ENCODE data around the gene ZACN. TPM values are rescaled to one million over a fixed set of nuclear protein-coding genes. Genes with fewer than 3 reads are reported as not detected.
"Not testable (repeated sequence)": the region's sequence is repeated elsewhere in the genome, so short reads cannot be mapped to it uniquely, and the experiment has no call there.

The ZACN gene
- total RNA-seq, 2 donors from 2014 or later = not detected

GRCh38 chr17:76075364-76076145 lies 3.4 kb upstream of the ZACN start:
- 1% methylated on average over 48 of the region's 48 CpGs for WGBS
- no peak for TF ChIP-seq POLR2AphosphoS5 (IDR thresholded peaks at IDR 0.05)
- TF ChIP-seq POLR2A (IDR thresholded peaks at IDR 0.05) = no peak
- no peak for TF ChIP-seq CTCF (IDR thresholded peaks at IDR 0.05)
- DNase-seq (ENCODE audit: low spot score) = no peak
- Histone ChIP-seq H3K36me3 (no peaks in the 10 kb centered on the region), H3K27ac (no peak overlapping the region), H3K9me3 (no peaks in the 10 kb centered on the region), H3K27me3 (replicated peaks; ENCODE audit: insufficient read depth) (peaks cover 32% of the 10 kb centered on the region), H3K4me1 (replicated peaks) (peaks cover 7% of the 10 kb centered on the region), H3K4me3 (no peak overlapping the region)
- intact Hi-C loops (cut with DNase I) = no loop called here

DNA sequence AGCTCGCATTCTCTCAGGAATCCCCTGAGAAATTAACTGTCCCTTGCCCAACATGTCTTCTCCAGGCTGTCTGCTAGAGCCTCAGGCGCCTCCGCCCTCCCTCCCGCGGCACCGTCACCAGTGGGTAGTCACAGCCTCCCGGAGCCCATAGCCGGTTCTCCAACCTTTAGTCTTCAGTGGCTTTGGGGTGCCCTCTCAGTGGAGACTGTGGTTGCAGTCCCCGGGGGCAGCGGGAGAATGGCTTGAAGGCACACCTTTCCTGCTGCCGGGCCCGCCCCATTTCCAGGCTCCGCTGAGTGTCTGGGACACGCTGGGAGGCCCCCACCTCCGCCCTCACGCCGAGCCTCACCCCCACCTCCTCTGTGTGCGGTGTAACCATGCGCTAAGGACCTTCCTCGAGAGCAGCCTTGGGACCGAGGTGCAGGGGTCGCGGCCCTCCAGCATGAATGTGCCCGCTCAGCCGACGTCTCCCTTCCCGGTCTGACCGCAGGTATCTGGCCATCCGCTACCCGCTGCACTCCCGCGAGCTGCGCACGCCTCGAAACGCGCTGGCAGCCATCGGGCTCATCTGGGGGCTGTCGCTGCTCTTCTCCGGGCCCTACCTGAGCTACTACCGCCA lies 2.7 kb upstream of the ZACN start:
- H3K4me3 ChIP-seq = no peak overlapping the region
- WGBS = 3% methylated on average over 32 of the region's 41 CpGs
- peaks cover 32% of the 10 kb centered on the region for H3K27me3 ChIP-seq (replicated peaks; ENCODE audit: insufficient read depth)
- no peaks in the 10 kb centered on the region for H3K9me3 ChIP-seq
- intact Hi-C loops (cut with DNase I) = no loop called here
- H3K36me3 ChIP-seq = no peaks in the 10 kb centered on the region
- TF ChIP-seq POLR2AphosphoS5 (IDR thresholded peaks at IDR 0.05) = no peak
- no peak for TF ChIP-seq POLR2A (IDR thresholded peaks at IDR 0.05)
- no peak for TF ChIP-seq CTCF (IDR thresholded peaks at IDR 0.05)
- no peaks in the 10 kb centered on the region for H3K4me1 ChIP-seq (replicated peaks)
- no peak overlapping the region for H3K27ac ChIP-seq
- no peak for DNase-seq (ENCODE audit: low spot score)

GRCh38 chr17:76076765-76077583 lies 2.0 kb upstream of the ZACN start:
- WGBS = 5% methylated on average over 70 of the region's 82 CpGs
- Histone ChIP-seq H3K4me1 (replicated peaks) (no peaks in the 10 kb centered on the region), H3K27ac (no peak overlapping the region), H3K9me3 (no peaks in the 10 kb centered on the region), H3K36me3 (no peaks in the 10 kb centered on the region), H3K4me3 (no peak overlapping the region), H3K27me3 (replicated peaks; ENCODE audit: insufficient read depth) (peaks cover 32% of the 10 kb centered on the region)
- TF ChIP-seq CTCF (IDR thresholded peaks at IDR 0.05) = no peak
- TF ChIP-seq POLR2A (IDR thresholded peaks at IDR 0.05) = no peak
- no peak for TF ChIP-seq POLR2AphosphoS5 (IDR thresholded peaks at IDR 0.05)
- intact Hi-C loops (cut with DNase I) = no loop called here
- DNase-seq (ENCODE audit: low spot score) = no peak

DNA sequence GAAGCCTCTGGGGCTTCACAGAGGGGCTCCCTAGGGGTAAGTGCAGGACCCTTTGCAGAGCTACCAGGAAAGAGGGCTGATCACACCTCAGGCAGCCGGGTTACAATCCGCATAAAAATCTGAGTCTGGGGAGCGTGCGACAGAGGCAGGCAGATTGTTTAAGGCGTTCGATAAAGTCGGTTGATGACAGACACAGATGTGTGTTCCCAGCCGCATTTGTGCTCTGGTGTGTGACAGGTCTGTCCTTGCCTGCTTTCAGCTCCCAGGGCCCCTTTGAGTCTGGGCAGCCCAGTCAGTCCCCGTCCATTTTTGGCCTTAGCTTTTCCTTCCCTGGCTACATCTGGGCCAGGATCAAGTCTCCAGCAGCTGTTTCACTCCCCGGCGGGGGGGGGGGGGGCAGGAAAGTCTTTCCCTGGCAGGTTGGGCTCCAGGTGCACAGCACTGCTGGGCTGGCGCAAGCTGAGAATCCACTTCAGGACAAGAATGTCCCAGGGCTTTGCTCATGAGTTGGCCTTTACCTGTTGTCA lies 1.3 kb upstream of the ZACN start:
- DNase-seq (ENCODE audit: low spot score) = no peak
- TF ChIP-seq CTCF (IDR thresholded peaks at IDR 0.05) (no peak), POLR2AphosphoS5 (IDR thresholded peaks at IDR 0.05) (no peak), POLR2A (IDR thresholded peaks at IDR 0.05) (no peak)
- H3K4me1 ChIP-seq (replicated peaks) = no peaks in the 10 kb centered on the region
- 24% methylated on average over 12 of the region's 12 CpGs for WGBS
- H3K36me3 ChIP-seq = peaks cover 0 to 3% of the 10 kb centered on the region in 2 donors
- intact Hi-C loops (cut with DNase I) = no loop called here
- H3K27ac ChIP-seq = no peak overlapping the region
- no peak overlapping the region for H3K4me3 ChIP-seq
- H3K9me3 ChIP-seq = no peaks in the 10 kb centered on the region
- peaks cover 32% of the 10 kb centered on the region for H3K27me3 ChIP-seq (replicated peaks; ENCODE audit: insufficient read depth)

DNA sequence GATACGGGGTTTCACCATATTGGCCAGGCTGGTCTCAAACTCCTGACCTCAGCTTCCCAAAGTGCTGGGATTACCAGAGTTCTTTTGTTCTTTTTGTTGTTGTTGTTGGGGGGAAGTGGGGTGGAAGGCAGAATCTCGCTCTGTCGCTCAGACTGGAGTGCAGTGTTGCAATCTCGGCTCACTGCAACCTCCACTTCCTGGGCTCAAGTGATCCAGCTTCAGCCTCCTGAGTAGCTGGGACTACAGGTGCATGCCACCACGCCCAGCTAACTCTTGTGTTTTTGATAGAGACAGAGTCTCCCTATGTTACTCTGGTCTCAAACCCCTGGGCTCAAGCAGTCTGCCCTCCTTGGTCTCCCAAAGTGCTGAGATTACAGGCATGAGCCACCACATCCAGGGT lies 612 bp upstream of the ZACN start:
- peaks cover 31% of the 10 kb centered on the region for H3K27me3 ChIP-seq (replicated peaks; ENCODE audit: insufficient read depth)
- WGBS = 70% methylated on average over 5 of the region's 5 CpGs

More for the DNA sequence above, 612 bp upstream of the ZACN start:
- H3K4me3 ChIP-seq; intact Hi-C loops (cut with DNase I); H3K27ac ChIP-seq; H3K4me1 ChIP-seq (replicated peaks); DNase-seq (ENCODE audit: low spot score); H3K9me3 ChIP-seq: not testable (repeated sequence)
- H3K36me3 ChIP-seq = peaks cover 0 to 11% of the 10 kb centered on the region in 2 donors

All from prostate gland (tissue), 2 donors.